Testis (tissue), 3 donors: ENCODE measurements around the gene CFAP58. TPM values are rescaled to one million over a fixed set of nuclear protein-coding genes. Genes with fewer than 3 reads are reported as not detected.
A peak's percentile ranks its signal among the peaks of the same experiment; 100 is the strongest.

Source experiments
- DNase-seq: peaks from one replicate; pipeline ENCODE4 v3.0.0-alpha.2; 2019
- H3K27ac ChIP-seq, 2 donors: fragments of 200-600 bp; sonication (generic); one replicate each; pipeline ENCODE4 v1.5.1; 2019
- H3K27me3 ChIP-seq: fragments of 200-600 bp; sonication (generic); one replicate; pipeline ENCODE4 v1.5.1; 2019
- H3K36me3 ChIP-seq: fragments of 200-600 bp; sonication (generic); one replicate; pipeline ENCODE4 v1.5.1; 2017; ENCODE audit warnings: low read depth; ENCODE audit errors: missing control alignments
- H3K4me1 ChIP-seq: fragments of 200-600 bp; sonication (generic); one replicate; pipeline ENCODE4 v1.5.1; 2019
- H3K4me3 ChIP-seq, 2 donors: fragments of 200-600 bp; sonication (generic); one replicate each; pipeline ENCODE4 v1.5.1; 2017 to 2019
- H3K9me3 ChIP-seq: fragments of 200-600 bp; sonication (generic); one replicate; pipeline ENCODE4 v1.5.1; 2017
- CTCF ChIP-seq, 3 experiments: fragments of 450-650 bp in 2 of 3; fragments of 200-600 bp in 1 of 3; sonication (generic) in 1 of 3; IDR thresholded peaks; one replicate each; pipeline ENCODE4 v1.5.1; 2016 to 2019; ENCODE audit warnings: antibody characterized with exemption in 3 of 3, mild to moderate bottlenecking in 2 of 3, moderate library complexity in 1 of 3
- POLR2A ChIP-seq: fragments of 450-650 bp; IDR thresholded peaks from one replicate; pipeline ENCODE4 v1.6.1; 2017; ENCODE audit warnings: antibody characterized with exemption, mild to moderate bottlenecking, moderate library complexity
- whole genome bisulfite sequencing, 2 donors: methylation state at CpG; one replicate each; pipeline ENCODE4 v1.1.5; 2018; 5-methylcytosine and 5-hydroxymethylcytosine counted together
- intact Hi-C: fragments of 100-400 bp; cut with DNase I; formaldehyde crosslinking; loops from one replicate; pipeline ENCODE4 v1.15.1; 2023; ENCODE audit warnings: low total_unique reads
- polyA plus RNA-seq: library from polyadenylated mRNA; stranded (reverse); fragments of 350-450 nt; fragmentation: Illumina TruSeq; extraction: RNeasy Lipid Tissue Mini Kit (QIAGEN cat#74804); gene quantifications from one replicate; pipeline ENCODE4 v1.2.3, GENCODE V29; 2014; ENCODE audit warnings: low read depth, low replicate concordance; ENCODE audit not compliant: insufficient read depth
- total RNA-seq, 2 donors: library from RNA; depleted of rRNA; stranded (reverse); fragments of >200 nt; gene quantifications; one replicate each; pipeline ENCODE4 v1.2.3, GENCODE V29; 2016

CFAP58 gene
- total and polyA plus RNA-seq, 3 donors from 2014 or later = 10.1 to 16.3 (median 14.6) TPM

DNA sequence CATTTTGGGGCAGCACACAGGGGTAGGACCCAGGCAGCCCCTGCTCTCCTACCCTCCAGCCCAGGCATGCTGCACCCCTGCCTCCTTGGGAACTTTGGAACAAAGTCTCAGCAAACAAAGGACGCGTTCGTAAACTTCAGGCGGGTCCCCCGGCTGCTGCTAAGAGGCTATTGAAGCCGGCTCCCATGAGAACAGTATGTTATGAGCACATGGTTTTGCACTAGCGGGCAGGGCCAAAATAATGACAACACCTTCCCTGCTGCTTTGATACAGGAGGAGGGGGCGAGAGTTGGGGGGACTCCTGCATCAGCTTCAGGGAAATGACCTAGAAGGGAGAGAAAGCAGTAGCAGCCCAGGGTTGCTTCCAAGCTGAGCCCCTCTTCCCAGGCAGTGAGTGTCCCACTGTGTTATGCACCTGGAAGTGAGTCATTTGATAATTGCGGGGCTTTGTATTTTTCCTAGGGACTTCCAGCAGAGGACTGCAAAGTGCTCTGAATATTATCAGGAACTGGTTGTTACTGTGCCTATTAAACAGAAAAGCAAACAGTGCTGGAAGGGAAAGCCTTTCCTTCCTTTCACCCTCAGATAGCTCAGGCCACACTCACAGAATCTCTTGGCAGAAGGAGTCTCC, 22.3 kb upstream of the CFAP58 start:
- intact Hi-C loops = no loop called here
- no peaks in the 10 kb centered on the region for H3K36me3 ChIP-seq
- peak; percentile 48 for DNase-seq

DNA sequence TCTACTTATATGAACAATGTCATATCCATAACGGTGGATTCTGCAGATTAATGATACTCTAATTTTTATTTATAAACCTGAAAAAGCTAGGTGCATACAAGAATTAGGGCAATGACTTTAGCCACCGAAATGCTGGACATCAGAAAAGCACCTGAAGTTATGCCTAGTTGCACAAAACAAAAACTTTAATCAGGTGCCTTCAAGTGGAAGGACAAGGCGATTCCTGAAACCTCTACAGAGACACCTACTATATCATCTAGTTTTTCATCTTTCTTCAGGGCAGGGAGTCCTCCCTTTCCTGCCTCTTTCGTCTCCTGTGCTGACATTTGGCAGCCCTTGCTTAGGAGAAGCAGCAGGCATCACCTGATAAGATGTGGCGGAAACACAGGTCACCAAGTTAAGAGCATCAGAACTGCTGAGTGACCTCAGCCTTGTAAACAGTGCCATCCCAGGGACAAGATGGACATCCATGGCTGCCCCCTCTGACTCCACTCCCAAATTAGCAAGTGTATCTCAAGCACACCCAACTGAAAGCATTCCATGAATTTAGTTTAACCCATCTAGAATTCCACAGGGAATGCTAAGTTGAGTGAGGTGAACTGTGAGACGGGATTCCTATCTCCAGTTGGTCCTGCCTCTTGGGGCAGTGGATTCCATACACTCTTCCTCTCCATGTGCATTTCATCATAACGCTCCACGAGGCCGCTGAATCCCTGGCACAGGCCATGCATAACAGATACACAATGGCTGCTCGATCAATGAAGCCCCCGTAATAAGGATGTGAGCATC, 21.2 kb upstream of the CFAP58 start:
- H3K4me1 ChIP-seq = peaks cover 72% of the 10 kb centered on the region
- no peaks in the 10 kb centered on the region for H3K9me3 ChIP-seq
- no peak overlapping the region for H3K4me3 ChIP-seq
- no peaks in the 10 kb centered on the region for H3K36me3 ChIP-seq
- intact Hi-C loops = no loop called here
- peak overlapping the region; percentile 69 to 88 for H3K27ac ChIP-seq
- DNase-seq = peak; percentile 8
- H3K27me3 ChIP-seq = no peaks in the 10 kb centered on the region
- no peak for TF ChIP-seq CTCF (IDR thresholded peaks at IDR 0.05)
- TF ChIP-seq POLR2A = no peak
- 80 to 81% methylated on average over 11 of the region's 11 CpGs for WGBS, 2 donors

More for the DNA sequence above, 22.3 kb upstream of the CFAP58 start:
- TF ChIP-seq CTCF (IDR thresholded peaks at IDR 0.05) (no peak), POLR2A (no peak)
- no peaks in the 10 kb centered on the region for H3K27me3 ChIP-seq
- H3K4me3 ChIP-seq = no peak overlapping the region
- no peaks in the 10 kb centered on the region for H3K9me3 ChIP-seq
- WGBS, 2 donors = 21 to 39% methylated on average over 9 of the region's 9 CpGs
- H3K27ac ChIP-seq = peak overlapping the region; percentile 69 to 88
- peaks cover 78% of the 10 kb centered on the region for H3K4me1 ChIP-seq

DNA sequence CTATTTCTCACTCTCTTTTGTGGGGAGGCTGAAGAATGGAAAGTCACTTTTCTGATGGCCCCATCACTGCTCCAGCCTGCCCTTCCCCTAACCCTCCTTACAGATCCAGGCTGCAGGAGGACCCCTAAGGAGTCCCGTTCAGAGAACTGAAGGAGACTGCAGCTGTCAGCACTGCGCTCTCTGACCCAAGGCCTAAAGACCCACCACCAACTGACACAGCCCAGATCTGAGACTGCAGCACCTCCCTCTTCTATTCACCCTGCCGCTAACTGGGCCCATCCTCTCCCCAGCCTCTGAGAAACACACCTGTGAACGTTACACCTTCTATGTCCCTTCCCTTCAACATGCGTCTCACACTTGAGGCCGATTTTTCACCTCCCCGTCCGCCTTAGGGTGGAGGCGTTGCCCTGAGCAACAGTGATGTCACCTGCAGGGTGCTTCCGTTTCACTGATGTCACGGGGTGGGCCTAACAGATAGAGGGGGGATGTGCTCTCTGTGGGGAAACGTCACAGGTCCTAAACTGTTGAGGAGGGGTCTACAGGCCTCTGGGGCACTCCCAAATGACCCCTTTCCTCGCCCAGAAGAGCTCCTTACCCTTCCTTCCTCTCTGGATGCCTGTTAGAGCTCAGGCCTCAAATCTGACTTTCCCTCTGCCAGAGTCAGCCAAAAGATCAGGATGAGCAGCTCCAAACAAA, 20.5 kb upstream of the CFAP58 start:
- Histone ChIP-seq H3K27ac (peak overlapping the region in 1 of 2 donors; percentile 69), H3K4me3 (no peak overlapping the region), H3K9me3 (no peaks in the 10 kb centered on the region), H3K4me1 (peaks cover 65% of the 10 kb centered on the region), H3K27me3 (no peaks in the 10 kb centered on the region), H3K36me3 (no peaks in the 10 kb centered on the region)
- DNase-seq = peak; percentile 13
- WGBS, 2 donors = 81 to 87% methylated on average over 10 to 12 of the region's 13 CpGs
- TF ChIP-seq CTCF (IDR thresholded peaks at IDR 0.05) = no peak
- TF ChIP-seq POLR2A = no peak
- intact Hi-C loops = no loop called here

DNA sequence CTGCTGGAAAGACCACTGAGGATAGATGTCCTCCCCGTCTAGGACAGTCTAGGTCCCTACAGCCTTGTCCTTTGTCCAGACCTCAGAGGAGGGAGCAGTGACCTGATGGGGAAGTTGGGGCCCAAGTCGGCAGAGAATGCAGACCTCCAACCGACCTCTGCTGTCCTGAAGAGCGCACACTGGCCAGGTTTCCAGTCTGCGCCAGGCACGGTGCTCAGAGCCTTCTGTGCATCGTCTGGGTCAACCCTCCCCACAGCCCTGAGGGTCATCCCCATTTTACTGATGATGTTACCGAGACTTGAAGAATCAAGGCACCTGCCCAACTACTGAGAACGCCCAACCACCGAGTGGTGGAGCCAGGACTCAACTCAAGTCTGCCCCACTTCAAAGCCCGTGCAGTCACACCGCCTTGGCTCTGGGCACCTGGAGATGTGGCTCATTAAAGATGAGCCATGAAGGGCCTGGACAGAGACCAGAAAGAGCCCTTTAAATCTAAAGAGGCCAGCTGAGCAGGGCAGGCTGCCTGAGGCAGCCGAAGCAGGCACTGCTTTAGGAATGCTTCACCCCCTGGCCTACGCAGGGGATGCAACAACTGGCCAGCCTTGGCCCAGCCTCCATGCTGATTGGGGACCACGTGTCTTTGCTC, 19.8 kb upstream of the CFAP58 start:
- DNase-seq = peak; percentile 11
- peaks cover 58% of the 10 kb centered on the region for H3K4me1 ChIP-seq

More for the DNA sequence above, 19.8 kb upstream of the CFAP58 start:
- no peaks in the 10 kb centered on the region for H3K27me3 ChIP-seq
- no peak overlapping the region for H3K4me3 ChIP-seq
- no peaks in the 10 kb centered on the region for H3K9me3 ChIP-seq
- no peaks in the 10 kb centered on the region for H3K36me3 ChIP-seq
- intact Hi-C loops = no loop called here
- H3K27ac ChIP-seq = no peak overlapping the region
- TF ChIP-seq CTCF (IDR thresholded peaks at IDR 0.05) (no peak), POLR2A (no peak)
- 69 to 75% methylated on average over 9 to 15 of the region's 15 CpGs for WGBS, 2 donors
